ENCODE data around the gene ATG101. TPM values are rescaled to one million over a fixed set of nuclear protein-coding genes. Genes with fewer than 3 reads are reported as not detected.

ATG101 gene
- total and polyA plus RNA-seq, 2 experiments from 2014 or later, result 27.7 to 60.3 TPM

DNA sequence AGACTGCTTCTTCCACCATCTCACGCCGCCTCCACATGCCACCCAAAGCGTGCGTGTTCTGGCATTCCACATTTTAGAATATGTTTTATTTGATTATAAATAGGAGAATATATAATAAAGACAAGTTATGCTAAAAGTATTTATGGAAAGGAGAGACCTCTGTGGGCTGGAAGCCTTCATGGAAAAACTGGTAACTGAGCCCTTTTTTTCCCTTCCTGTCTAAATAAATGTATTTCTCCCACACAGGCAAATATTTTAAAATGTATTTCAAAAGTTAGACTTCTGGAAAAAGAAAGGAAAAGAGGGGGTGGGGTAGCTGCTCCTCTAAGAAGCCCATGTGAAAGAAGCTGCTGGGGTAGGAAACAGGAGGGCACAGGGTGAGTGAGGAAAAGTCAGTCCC lies 34.6 kb upstream of the ATG101 start:
- no peak overlapping the region; the same call in 2 of the 3 replicates for H3K4me3 Mint-ChIP-seq

DNA sequence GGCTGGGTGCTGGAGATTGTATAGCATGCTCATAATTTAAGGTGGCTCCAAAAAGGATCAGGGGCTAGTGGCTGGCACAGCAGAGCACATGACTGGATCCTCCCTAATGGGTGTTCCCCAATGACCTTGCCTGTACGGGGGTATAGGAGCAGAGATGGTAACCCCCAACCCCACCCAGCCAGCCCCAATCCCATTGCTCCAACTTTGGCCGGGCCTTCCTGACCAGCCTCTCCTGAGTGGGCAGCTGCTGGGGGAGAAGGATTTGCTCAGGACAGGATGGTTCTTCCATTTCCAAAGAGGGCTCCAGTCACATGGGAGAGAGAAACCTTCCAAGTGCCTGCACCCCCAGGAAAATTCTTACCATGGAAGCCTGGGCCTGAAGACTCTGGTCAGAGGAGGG lies 33.9 kb upstream of the ATG101 start:
- peaks cover 54% of the 10 kb centered on the region for H3K27me3 ChIP-seq (ENCODE audit: insufficient read depth)
- H3K79me2 ChIP-seq (replicated peaks; ENCODE audit: insufficient read depth), result peaks cover 15% of the 10 kb centered on the region
- no peak for ATAC-seq
- no peaks in the 10 kb centered on the region for H3K36me3 ChIP-seq (ENCODE audit: insufficient read depth)
- H2AFZ ChIP-seq, result no peak overlapping the region
- H3K4me1 ChIP-seq (ENCODE audit: insufficient read depth), result peaks cover 17% of the 10 kb centered on the region
- no peak overlapping the region for H3K27ac Mint-ChIP-seq
- H3K27ac ChIP-seq (ENCODE audit: low read depth), result no peak overlapping the region
- peaks cover 14% of the 10 kb centered on the region for H3F3A ChIP-seq (replicated peaks; ENCODE audit: low read depth)
- peak overlapping the region; percentile 88 for H3K4me2 ChIP-seq
- no peaks in the 10 kb centered on the region for H3K9me2 ChIP-seq (ENCODE audit: insufficient read depth)
- H3K27me3 Mint-ChIP-seq (ENCODE audit: insufficient read depth, low read depth, poor library complexity), result peaks cover 37% of the 10 kb centered on the region
- H4K20me1 ChIP-seq (replicated peaks; ENCODE audit: insufficient read depth), result peaks cover 12% of the 10 kb centered on the region
- H3K4me1 Mint-ChIP-seq, result peaks cover 32% of the 10 kb centered on the region
- no peaks in the 10 kb centered on the region for H3K9me3 Mint-ChIP-seq
- peak overlapping the region; percentile 66; the same call in 2 of the 3 replicates for H3K4me3 Mint-ChIP-seq
- no peaks in the 10 kb centered on the region for H3K36me3 Mint-ChIP-seq (ENCODE audit: low read depth)
- no peak overlapping the region for H3K4me3 ChIP-seq
- DNase-seq (ENCODE audit: low spot score), result no peak
- TF ChIP-seq EZH2 (IDR thresholded peaks at IDR 0.05; ENCODE audit: low read depth, unreplicated experiment) (no peak), ZNF114 (CRISPR knock-in tag; IDR thresholded peaks at IDR 0.05) (no peak), CREB1 (CRISPR knock-in tag; IDR thresholded peaks at IDR 0.05; ENCODE audit: low read depth) (no peak), JUNB (IDR thresholded peaks at IDR 0.05; ENCODE audit: unreplicated experiment) (no peak), POLR2AphosphoS5 (IDR thresholded peaks at IDR 0.05; ENCODE audit: low read depth) (no peak), STAT1 (IDR thresholded peaks at IDR 0.05; ENCODE audit: unreplicated experiment) (no peak), ZNF331 (CRISPR knock-in tag; IDR thresholded peaks at IDR 0.05; ENCODE audit: low read depth) (no peak), NANOG (IDR thresholded peaks at IDR 0.05; ENCODE audit: borderline replicate concordance) (no peak)
- TF ChIP-seq, protein P1, sequence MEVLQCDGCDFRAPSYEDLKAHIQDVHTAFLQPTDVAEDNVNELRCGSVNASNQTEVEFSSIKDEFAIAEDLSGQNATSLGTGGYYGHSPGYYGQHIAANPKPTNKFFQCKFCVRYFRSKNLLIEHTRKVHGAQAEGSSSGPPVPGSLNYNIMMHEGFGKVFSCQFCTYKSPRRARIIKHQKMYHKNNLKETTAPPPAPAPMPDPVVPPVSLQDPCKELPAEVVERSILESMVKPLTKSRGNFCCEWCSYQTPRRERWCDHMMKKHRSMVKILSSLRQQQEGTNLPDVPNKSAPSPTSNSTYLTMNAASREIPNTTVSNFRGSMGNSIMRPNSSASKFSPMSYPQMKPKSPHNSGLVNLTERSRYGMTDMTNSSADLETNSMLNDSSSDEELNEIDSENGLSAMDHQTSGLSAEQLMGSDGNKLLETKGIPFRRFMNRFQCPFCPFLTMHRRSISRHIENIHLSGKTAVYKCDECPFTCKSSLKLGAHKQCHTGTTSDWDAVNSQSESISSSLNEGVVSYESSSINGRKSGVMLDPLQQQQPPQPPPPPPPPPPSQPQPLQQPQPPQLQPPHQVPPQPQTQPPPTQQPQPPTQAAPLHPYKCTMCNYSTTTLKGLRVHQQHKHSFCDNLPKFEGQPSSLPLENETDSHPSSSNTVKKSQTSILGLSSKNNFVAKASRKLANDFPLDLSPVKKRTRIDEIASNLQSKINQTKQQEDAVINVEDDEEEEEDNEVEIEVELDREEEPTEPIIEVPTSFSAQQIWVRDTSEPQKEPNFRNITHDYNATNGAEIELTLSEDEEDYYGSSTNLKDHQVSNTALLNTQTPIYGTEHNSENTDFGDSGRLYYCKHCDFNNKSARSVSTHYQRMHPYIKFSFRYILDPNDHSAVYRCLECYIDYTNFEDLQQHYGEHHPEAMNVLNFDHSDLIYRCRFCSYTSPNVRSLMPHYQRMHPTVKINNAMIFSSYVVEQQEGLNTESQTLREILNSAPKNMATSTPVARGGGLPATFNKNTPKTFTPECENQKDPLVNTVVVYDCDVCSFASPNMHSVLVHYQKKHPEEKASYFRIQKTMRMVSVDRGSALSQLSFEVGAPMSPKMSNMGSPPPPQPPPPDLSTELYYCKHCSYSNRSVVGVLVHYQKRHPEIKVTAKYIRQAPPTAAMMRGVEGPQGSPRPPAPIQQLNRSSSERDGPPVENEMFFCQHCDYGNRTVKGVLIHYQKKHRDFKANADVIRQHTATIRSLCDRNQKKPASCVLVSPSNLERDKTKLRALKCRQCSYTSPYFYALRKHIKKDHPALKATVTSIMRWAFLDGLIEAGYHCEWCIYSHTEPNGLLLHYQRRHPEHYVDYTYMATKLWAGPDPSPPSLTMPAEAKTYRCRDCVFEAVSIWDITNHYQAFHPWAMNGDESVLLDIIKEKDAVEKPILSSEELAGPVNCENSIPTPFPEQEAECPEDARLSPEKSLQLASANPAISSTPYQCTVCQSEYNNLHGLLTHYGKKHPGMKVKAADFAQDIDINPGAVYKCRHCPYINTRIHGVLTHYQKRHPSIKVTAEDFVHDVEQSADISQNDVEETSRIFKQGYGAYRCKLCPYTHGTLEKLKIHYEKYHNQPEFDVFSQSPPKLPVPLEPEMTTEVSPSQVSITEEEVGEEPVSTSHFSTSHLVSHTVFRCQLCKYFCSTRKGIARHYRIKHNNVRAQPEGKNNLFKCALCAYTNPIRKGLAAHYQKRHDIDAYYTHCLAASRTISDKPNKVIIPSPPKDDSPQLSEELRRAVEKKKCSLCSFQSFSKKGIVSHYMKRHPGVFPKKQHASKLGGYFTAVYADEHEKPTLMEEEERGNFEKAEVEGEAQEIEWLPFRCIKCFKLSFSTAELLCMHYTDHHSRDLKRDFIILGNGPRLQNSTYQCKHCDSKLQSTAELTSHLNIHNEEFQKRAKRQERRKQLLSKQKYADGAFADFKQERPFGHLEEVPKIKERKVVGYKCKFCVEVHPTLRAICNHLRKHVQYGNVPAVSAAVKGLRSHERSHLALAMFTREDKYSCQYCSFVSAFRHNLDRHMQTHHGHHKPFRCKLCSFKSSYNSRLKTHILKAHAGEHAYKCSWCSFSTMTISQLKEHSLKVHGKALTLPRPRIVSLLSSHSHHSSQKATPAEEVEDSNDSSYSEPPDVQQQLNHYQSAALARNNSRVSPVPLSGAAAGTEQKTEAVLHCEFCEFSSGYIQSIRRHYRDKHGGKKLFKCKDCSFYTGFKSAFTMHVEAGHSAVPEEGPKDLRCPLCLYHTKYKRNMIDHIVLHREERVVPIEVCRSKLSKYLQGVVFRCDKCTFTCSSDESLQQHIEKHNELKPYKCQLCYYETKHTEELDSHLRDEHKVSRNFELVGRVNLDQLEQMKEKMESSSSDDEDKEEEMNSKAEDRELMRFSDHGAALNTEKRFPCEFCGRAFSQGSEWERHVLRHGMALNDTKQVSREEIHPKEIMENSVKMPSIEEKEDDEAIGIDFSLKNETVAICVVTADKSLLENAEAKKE (CRISPR knock-in tag; IDR thresholded peaks at IDR 0.05), result no peak
- TF ChIP-seq, protein P2, sequence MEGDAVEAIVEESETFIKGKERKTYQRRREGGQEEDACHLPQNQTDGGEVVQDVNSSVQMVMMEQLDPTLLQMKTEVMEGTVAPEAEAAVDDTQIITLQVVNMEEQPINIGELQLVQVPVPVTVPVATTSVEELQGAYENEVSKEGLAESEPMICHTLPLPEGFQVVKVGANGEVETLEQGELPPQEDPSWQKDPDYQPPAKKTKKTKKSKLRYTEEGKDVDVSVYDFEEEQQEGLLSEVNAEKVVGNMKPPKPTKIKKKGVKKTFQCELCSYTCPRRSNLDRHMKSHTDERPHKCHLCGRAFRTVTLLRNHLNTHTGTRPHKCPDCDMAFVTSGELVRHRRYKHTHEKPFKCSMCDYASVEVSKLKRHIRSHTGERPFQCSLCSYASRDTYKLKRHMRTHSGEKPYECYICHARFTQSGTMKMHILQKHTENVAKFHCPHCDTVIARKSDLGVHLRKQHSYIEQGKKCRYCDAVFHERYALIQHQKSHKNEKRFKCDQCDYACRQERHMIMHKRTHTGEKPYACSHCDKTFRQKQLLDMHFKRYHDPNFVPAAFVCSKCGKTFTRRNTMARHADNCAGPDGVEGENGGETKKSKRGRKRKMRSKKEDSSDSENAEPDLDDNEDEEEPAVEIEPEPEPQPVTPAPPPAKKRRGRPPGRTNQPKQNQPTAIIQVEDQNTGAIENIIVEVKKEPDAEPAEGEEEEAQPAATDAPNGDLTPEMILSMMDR (conservative IDR thresholded peaks at IDR 0.05; ENCODE audit: low read depth in 2 of 2), result no peak
- TF ChIP-seq, protein P3, sequence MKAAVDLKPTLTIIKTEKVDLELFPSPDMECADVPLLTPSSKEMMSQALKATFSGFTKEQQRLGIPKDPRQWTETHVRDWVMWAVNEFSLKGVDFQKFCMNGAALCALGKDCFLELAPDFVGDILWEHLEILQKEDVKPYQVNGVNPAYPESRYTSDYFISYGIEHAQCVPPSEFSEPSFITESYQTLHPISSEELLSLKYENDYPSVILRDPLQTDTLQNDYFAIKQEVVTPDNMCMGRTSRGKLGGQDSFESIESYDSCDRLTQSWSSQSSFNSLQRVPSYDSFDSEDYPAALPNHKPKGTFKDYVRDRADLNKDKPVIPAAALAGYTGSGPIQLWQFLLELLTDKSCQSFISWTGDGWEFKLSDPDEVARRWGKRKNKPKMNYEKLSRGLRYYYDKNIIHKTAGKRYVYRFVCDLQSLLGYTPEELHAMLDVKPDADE (IDR thresholded peaks at IDR 0.05), result no peak

More for the DNA sequence above, 34.6 kb upstream of the ATG101 start:
- H2AFZ ChIP-seq, result no peak overlapping the region
- Mint-ChIP-seq H3K9me3 (no peaks in the 10 kb centered on the region), H3K27ac (no peak overlapping the region), H3K27me3 (ENCODE audit: insufficient read depth, low read depth, poor library complexity) (peaks cover 39% of the 10 kb centered on the region), H3K36me3 (ENCODE audit: low read depth) (no peaks in the 10 kb centered on the region), H3K4me1 (peaks cover 32% of the 10 kb centered on the region)
- no peaks in the 10 kb centered on the region for H3K36me3 ChIP-seq (ENCODE audit: insufficient read depth)
- peaks cover 54% of the 10 kb centered on the region for H3K27me3 ChIP-seq (ENCODE audit: insufficient read depth)
- peaks cover 14% of the 10 kb centered on the region for H3F3A ChIP-seq (replicated peaks; ENCODE audit: low read depth)
- H3K27ac ChIP-seq (ENCODE audit: low read depth), result no peak overlapping the region
- H3K4me1 ChIP-seq (ENCODE audit: insufficient read depth), result peaks cover 17% of the 10 kb centered on the region
- no peak overlapping the region for H3K4me3 ChIP-seq
- H3K9me2 ChIP-seq (ENCODE audit: insufficient read depth), result no peaks in the 10 kb centered on the region
- peaks cover 12% of the 10 kb centered on the region for H4K20me1 ChIP-seq (replicated peaks; ENCODE audit: insufficient read depth)
- DNase-seq (ENCODE audit: low spot score), result no peak
- ATAC-seq, result no peak
- TF ChIP-seq CREB1 (CRISPR knock-in tag; IDR thresholded peaks at IDR 0.05; ENCODE audit: low read depth), result no peak
- TF ChIP-seq, protein P3 (IDR thresholded peaks at IDR 0.05), result no peak
- no peak for TF ChIP-seq ZNF114 (CRISPR knock-in tag; IDR thresholded peaks at IDR 0.05)
- no peak overlapping the region for H3K4me2 ChIP-seq
- H3K79me2 ChIP-seq (replicated peaks; ENCODE audit: insufficient read depth), result peaks cover 15% of the 10 kb centered on the region
